H1 (cell line): ENCODE measurements around the gene SLCO2A1.

Experiments used
- BRCA1 ChIP-seq: IDR thresholded peaks from 2 replicates; pipeline ENCODE4 v1.6.1; 2012; ENCODE audit warnings: low read depth, low read length, improper control_type of control experiment
- CEBPB ChIP-seq: IDR thresholded peaks from 2 replicates; pipeline ENCODE4 v1.6.1; 2012; ENCODE audit warnings: low read depth, low read length
- RNF2 ChIP-seq: fragments of 200-900, 300-1000 bp; sonication (generic); IDR thresholded peaks from 2 replicates; pipeline ENCODE4 v1.7.1; 2016; ENCODE audit warnings: borderline replicate concordance, low read depth, mild to moderate bottlenecking, antibody characterized with exemption, low read length; ENCODE audit not compliant: poor library complexity, severe bottlenecking; ENCODE audit errors: missing control alignments
- TAF7 ChIP-seq: optimal IDR thresholded peaks from 2 replicates; pipeline ENCODE3; 2011; ENCODE audit warnings: low read depth, mild to moderate bottlenecking, inconsistent platforms, low read length, moderate library complexity, borderline replicate concordance
- TF ChIP-seq, protein P1 (sequence below), 3 experiments: IDR thresholded peaks; 1 replicate in 2 of 3; 2 replicates in 1 of 3; pipeline versions ENCODE4 v1.5.1 to v1.6.1; 2011; ENCODE audit warnings: low read length in 3 of 3, mild to moderate bottlenecking in 3 of 3, inconsistent platforms in 2 of 3, low read depth in 1 of 3, moderate library complexity in 1 of 3; ENCODE audit not compliant: insufficient read depth in 1 of 3; ENCODE audit errors: control extremely low read depth in 1 of 3

DNA sequence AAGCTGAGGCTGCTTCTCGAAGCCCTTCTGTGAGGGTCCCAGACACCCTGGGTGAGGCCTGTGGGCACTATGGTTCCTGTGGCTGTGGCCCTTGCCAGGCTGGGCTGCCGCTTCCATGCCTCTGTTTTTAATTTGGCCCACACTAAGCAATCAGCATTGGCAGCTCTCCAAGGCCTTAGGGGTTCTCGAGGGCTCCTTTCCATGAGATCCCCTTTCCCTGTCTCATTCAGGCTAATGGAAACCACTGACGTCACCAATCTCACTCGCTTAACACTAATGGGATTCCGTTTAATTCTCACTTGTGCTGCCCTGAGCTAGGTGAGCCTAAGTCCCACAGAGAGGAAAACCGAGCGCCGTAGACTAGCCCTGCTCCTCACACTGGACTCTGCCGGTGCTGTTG, 73.8 kb downstream of the SLCO2A1 start:
- TF ChIP-seq BRCA1 = no peak
- TF ChIP-seq, protein P1, sequence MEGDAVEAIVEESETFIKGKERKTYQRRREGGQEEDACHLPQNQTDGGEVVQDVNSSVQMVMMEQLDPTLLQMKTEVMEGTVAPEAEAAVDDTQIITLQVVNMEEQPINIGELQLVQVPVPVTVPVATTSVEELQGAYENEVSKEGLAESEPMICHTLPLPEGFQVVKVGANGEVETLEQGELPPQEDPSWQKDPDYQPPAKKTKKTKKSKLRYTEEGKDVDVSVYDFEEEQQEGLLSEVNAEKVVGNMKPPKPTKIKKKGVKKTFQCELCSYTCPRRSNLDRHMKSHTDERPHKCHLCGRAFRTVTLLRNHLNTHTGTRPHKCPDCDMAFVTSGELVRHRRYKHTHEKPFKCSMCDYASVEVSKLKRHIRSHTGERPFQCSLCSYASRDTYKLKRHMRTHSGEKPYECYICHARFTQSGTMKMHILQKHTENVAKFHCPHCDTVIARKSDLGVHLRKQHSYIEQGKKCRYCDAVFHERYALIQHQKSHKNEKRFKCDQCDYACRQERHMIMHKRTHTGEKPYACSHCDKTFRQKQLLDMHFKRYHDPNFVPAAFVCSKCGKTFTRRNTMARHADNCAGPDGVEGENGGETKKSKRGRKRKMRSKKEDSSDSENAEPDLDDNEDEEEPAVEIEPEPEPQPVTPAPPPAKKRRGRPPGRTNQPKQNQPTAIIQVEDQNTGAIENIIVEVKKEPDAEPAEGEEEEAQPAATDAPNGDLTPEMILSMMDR (IDR thresholded peaks at IDR 0.05; ENCODE audit: control extremely low read depth in 1 of 3, insufficient read depth in 1 of 3, low read depth in 1 of 3, low read length in 3 of 3) = no peak
- TF ChIP-seq RNF2 = no peak
- no peak for TF ChIP-seq TAF7
- TF ChIP-seq CEBPB = no peak
